ENCODE measurements around the gene KLLN.
"Not testable (repeated sequence)": the region's sequence is repeated elsewhere in the genome, so short reads cannot be mapped to it uniquely, and the experiment has no call there.

The KLLN gene, protein sequence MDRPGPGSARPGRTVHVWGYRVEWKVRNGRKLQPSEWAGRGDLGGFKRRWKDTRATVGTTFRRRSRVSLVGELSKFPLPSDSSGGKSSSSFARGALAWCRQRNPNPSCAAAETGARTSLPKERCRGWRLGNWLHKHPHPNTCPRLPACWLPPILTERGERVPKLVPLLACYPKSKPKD

GRCh38 chr10:87863053-87863943 is at the start of gene KLLN, which contains the start of gene PTEN:
KLLN (minus strand) TSS chr10:87863533; CDS start chr10:87862487, 1,046 bp downstream.
PTEN (plus strand) TSS chr10:87863625; CDS start chr10:87864470, 845 bp downstream.
- DNase-seq: peak; percentile 83 to 87

DNA sequence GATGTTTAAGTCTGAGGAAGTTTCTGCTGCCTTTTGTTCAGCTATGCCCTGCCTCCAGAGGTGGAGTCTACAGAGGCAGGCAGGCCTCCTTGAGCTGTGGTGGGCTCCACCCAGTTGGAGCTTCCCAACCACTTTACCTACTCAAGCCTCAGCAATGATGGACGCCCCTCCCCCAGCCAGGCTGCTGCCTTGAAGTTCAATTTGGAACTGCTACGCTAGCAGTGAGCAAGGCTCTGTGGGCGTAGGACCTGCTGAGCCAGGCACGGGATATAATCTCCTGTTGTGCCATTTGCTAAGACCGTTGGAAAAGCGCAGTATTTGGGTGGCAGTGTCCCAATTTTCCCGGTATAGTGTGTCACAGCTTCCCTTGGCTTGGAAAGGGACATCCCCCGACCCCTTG is 40.1 kb upstream of the KLLN start:
- DNase-seq: not testable (repeated sequence)

GRCh38 chr10:87897957-87898356 is 34.6 kb upstream of the KLLN start:
- DNase-seq: not testable (repeated sequence)

DNA sequence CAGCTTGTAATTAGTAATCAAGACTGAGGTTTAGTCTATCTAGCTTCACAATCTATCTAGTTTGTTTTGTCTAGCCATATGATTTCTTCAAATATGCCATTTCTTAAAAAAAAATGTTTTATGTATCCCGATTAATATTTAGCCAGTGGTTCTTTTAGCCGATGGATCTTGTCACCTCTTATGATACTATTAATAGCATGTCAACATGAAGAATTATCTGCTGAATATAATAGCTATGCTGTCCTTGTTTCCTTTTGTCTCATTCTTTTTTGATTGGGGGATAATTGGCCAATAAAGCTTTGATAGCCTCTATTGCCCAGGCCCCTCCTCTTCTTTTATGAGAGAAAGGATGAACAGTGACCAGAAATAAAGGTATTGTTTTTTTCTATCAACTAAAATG is 32.9 kb upstream of the KLLN start:
- DNase-seq: no peak

DNA sequence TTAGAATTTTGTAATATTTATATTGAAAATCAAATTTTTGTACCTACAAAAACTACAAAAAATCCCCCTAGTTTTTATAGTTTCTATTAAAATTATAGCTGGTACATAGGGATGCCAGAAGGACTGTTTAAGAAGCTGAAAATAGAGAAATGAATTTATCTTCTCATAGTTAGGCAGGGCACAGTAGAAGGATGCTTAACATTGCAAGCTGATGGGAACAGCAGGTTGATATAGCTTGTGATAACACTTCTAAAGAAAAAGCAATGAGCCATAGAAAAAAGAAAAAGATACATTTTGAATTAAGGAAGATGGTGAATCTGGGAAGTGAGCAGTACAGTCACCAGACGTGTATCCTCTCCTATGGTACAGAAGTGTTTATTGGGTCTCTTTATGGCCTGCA is 32.1 kb upstream of the KLLN start:
- no peak for DNase-seq

DNA sequence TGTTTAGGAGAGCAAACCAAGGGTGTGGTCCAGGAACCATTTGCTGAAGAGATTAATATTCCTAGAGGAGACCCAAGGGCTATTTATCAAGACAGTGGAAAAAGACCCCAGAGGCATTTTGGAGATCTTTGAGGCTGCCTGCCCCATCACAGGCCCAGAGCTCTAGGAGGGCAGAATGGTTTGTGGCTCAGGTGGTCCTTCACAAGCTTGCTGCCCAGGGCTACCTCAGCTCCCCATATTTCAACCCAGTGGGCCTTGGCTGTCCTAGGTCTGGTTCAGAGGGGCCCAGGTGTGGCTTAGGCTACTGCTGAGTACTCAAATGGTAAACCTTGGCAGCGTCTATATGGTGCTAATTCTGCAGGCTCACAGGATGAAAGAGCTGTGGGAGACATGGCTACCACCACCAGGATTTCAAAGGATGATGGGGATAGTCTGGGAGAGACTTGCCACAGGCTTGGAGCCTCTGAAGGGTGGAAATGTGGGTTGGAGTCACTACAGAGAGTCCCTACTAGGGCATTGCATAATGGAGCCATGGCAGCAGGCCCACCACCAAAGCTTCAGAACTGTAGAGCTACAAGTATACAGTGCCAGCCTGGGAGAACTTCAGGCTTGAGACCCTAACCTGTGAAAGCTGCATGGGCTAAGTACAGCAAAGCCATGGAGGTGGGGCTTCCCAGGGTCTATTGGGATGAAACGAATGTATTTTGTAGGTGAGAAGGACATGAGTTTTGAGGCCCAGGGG is 24.4 kb upstream of the KLLN start:
- no peak for DNase-seq

DNA sequence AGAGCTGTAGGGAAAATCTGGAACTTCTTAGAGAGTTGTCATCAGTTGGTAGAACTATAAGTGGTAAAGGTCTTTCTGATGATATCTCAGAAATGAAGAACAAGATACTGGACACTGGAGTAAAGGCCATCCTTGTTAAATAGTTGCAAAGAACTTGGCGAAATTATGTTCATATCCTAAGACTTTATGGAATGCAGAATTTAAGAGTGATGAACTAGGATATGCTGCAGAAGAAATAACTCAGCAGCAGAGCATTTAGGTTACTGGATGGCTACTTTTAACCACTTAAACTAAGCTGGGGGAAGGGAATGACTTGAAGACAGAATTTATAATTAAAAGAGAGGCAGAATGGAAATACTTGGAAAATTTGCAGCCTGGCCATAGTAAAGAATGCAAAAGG is 23.8 kb upstream of the KLLN start:
- DNase-seq: no peak

- no peak for DNase-seq
Measured at GRCh38 chr10:87886635-87887034, 23.3 kb upstream of the KLLN start.

GRCh38 chr10:87882555-87883294 is 19.4 kb upstream of the KLLN start:
- DNase-seq: no peak

GRCh38 chr10:87881373-87882059 is 18.2 kb upstream of the KLLN start:
- not testable (repeated sequence) for DNase-seq

DNA sequence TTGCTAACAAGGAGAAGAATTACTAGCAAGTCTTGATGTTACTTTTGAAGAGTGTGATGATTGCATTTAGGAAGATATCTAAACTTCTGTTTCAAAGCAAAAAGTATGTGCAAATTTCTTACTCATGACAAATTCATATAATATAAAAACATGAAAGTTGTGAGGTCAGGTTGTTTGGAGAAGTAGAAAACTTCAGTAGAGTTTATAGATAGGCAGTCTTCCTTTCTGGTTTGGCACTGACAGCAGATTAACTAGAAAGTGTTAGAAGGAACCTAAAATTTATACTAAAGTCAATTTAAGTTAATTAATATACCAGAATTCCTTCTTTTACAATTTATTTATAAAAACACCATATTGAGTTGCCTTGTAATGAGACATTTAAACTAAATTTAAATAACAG is 17.0 kb upstream of the KLLN start:
- DNase-seq: no peak

- no peak for DNase-seq
Measured at GRCh38 chr10:87878664-87879459, 15.5 kb upstream of the KLLN start.

GRCh38 chr10:87875929-87876571 is 12.7 kb upstream of the KLLN start:
- DNase-seq: no peak

GRCh38 chr10:87873656-87874055 is 10.3 kb upstream of the KLLN start:
- no peak for DNase-seq

GRCh38 chr10:87872828-87873227 is 9.5 kb upstream of the KLLN start:
- DNase-seq: no peak

- DNase-seq: no peak
Measured at GRCh38 chr10:87869773-87870551, 6.6 kb upstream of the KLLN start.

GRCh38 chr10:87869139-87869538 is 5.8 kb upstream of the KLLN start:
- not testable (repeated sequence) for DNase-seq

- no peak for DNase-seq
Measured at GRCh38 chr10:87868277-87868676, 4.9 kb upstream of the KLLN start.

DNA sequence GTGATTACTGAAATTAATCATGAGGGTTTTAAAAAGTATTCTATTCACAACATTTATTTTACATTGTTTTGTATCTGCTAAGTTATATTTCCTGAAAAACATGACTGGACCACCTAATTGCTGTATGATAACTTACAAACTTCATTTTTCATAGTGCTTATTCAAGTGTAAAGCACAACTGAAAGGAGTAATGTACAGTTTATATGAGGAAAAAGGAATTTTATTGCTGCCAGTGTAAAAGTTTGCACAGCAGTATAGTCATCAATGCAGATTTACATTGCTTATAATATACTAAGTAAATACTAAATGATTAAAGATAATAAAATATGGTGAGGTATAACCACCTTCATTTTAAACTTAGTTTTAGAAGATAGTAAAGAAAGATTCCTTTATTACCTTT is 4.1 kb upstream of the KLLN start:
- no peak for DNase-seq

GRCh38 chr10:87866412-87866974 is 3.2 kb upstream of the KLLN start:
- no peak for DNase-seq

Measured in CD4-positive, alpha-beta T cell treated with Interleukin-4 for 1 hour (primary cell).